HCT116 (cell line): ENCODE data around the gene ZNF697. TPM values are rescaled to one million over a fixed set of nuclear protein-coding genes. Genes with fewer than 3 reads are reported as not detected.

Experiments used
- ATAC-seq: fragments of 200-7000 bp; cut with Tn5 transposase; 2 replicates; pipeline ENCODE4 v1.9.1; 2020; ENCODE audit warnings: mild to moderate bottlenecking, moderate library complexity
- BruUV-seq: library from RNA; stranded (reverse); fragments of 400-500 nt; replicated peaks from 2 replicates; lab custom pipeline; 2021; lab: Mats Ljungman, UMichigan
- CTCF ChIA-PET: fragments of 300-600 bp; sonication (Branson Sonifier 250); formaldehyde crosslinking; loops from one replicate; lab custom pipeline; 2021; ENCODE audit warnings: antibody characterized with exemption; lab: Charles Lee
- POLR2A ChIA-PET: fragments of 300-600, 350-600 bp; sonication (Branson Sonifier 250); formaldehyde crosslinking; loops from one replicate; lab custom pipeline; 2021; ENCODE audit warnings: antibody characterized with exemption; lab: Charles Lee
- RAD21 ChIA-PET, 2 experiments: fragments of 300-600 bp; sonication (Branson Sonifier 250); formaldehyde crosslinking; loops; one replicate each; lab custom pipeline; 2023; ENCODE audit warnings: low total read pairs in 2 of 2; ENCODE audit not compliant: uncharacterized antibody in 2 of 2, unreplicated experiment in 2 of 2, low non-redundant PET in 1 of 2; lab: Charles Lee
- DNase-seq: peaks from one replicate; pipeline ENCODE4 v3.0.0-alpha.2; 2010; ENCODE audit warnings: low read depth, low spot score
- H2AFZ ChIP-seq: fragments of 200-600 bp; shearing (Covaris generic), sonication (generic); 2 replicates; pipeline ENCODE4 v1.6.1; 2017; ENCODE audit warnings: low read depth, mixed run types, mixed read lengths, antibody characterized with exemption, low read length; ENCODE audit not compliant: poor library complexity, severe bottlenecking
- H3K27ac ChIP-seq: 2 replicates; pipeline ENCODE4 v1.5.1; 2012; ENCODE audit warnings: low read depth, low read length
- H3K27me3 ChIP-seq: fragments of 200-600 bp; sonication (generic); 2 replicates; pipeline ENCODE4 v1.6.1; 2016; ENCODE audit warnings: mixed run types, low read length, mixed read lengths; ENCODE audit not compliant: insufficient read depth
- H3K36me3 ChIP-seq, 2 experiments: fragments of 200-500 bp in 1 of 2; fragments of 200-600 bp in 1 of 2; sonication (Bioruptor generic) in 1 of 2; sonication (generic) in 1 of 2; 2 replicates each; pipeline versions ENCODE4 v1.5.1 to v1.6.1; 2014 to 2016; ENCODE audit warnings: low read length in 2 of 2, inconsistent platforms in 1 of 2, mixed read lengths in 1 of 2, mixed run types in 1 of 2; ENCODE audit not compliant: insufficient read depth in 2 of 2, control insufficient read depth in 1 of 2
- H3K4me1 ChIP-seq, 2 experiments: fragments of 200-600 bp in 1 of 2; sonication (generic) in 1 of 2; 2 replicates each; pipeline versions ENCODE4 v1.5.1 to v1.6.1; 2012 to 2017; ENCODE audit warnings: low read length in 2 of 2, inconsistent platforms in 1 of 2, mild to moderate bottlenecking in 1 of 2, mixed read lengths in 1 of 2, mixed run types in 1 of 2, moderate library complexity in 1 of 2; ENCODE audit not compliant: insufficient read depth in 2 of 2, control insufficient read depth in 1 of 2
- H3K4me2 ChIP-seq: fragments of 200-600 bp; sonication (generic); 2 replicates; pipeline ENCODE4 v1.6.1; 2017; ENCODE audit warnings: mixed run types, low read length, mixed read lengths
- H3K4me3 ChIP-seq, 2 experiments: fragments of 200-600 bp in 1 of 2; sonication (generic) in 1 of 2; replicated peaks in 1 of 2; 2 replicates each; pipeline ENCODE4 v1.5.1; 2011 to 2016; ENCODE audit warnings: low read length in 2 of 2, control low read depth in 1 of 2, low read depth in 1 of 2, mild to moderate bottlenecking in 1 of 2, mixed read lengths in 1 of 2, mixed run types in 1 of 2
- H3K79me2 ChIP-seq: fragments of 200-600 bp; sonication (generic); 2 replicates; pipeline ENCODE4 v1.6.1; 2017; ENCODE audit warnings: mild to moderate bottlenecking, mixed run types, low read length, moderate library complexity, mixed read lengths; ENCODE audit not compliant: insufficient read depth
- H3K9ac ChIP-seq: fragments of 200-600 bp; sonication (generic); 2 replicates; pipeline ENCODE4 v1.6.1; 2016; ENCODE audit warnings: low read length, mixed read lengths
- H3K9me2 ChIP-seq: fragments of 200-600 bp; sonication (generic), shearing (Covaris generic); 2 replicates; pipeline ENCODE4 v1.6.1; 2017; ENCODE audit warnings: mixed run types, mild to moderate bottlenecking, moderate library complexity; ENCODE audit not compliant: insufficient read depth
- H3K9me3 ChIP-seq, 2 experiments: fragments of 200-500 bp in 1 of 2; fragments of 200-600 bp in 1 of 2; sonication (Bioruptor generic) in 1 of 2; sonication (generic) in 1 of 2; 2 replicates each; pipeline ENCODE4 v1.6.1; 2014 to 2017; ENCODE audit warnings: low read length in 2 of 2, mixed read lengths in 2 of 2, inconsistent platforms in 1 of 2, low read depth in 1 of 2, mild to moderate bottlenecking in 1 of 2, mixed run types in 1 of 2, moderate library complexity in 1 of 2; ENCODE audit not compliant: control insufficient read depth in 1 of 2, insufficient read depth in 1 of 2
- H4K20me1 ChIP-seq: fragments of 200-600 bp; sonication (generic), shearing (Covaris generic); 2 replicates; pipeline ENCODE4 v1.6.1; 2017; ENCODE audit warnings: mixed run types, mild to moderate bottlenecking, moderate library complexity; ENCODE audit not compliant: insufficient read depth
- ATF3 ChIP-seq: IDR thresholded peaks from 2 replicates; pipeline ENCODE4 v1.6.1; 2012
- CTCF ChIP-seq, 3 experiments: fragments of 200-600 bp in 1 of 3; sonication (generic) in 1 of 3; IDR thresholded peaks in 2 of 3; conservative IDR thresholded peaks in 1 of 3; 2 replicates each; pipeline ENCODE4 v1.5.1; 2012 to 2017; ENCODE audit warnings: low read depth in 2 of 3, low read length in 2 of 3, antibody characterized with exemption in 1 of 3, borderline replicate concordance in 1 of 3, control low read depth in 1 of 3, mild to moderate bottlenecking in 1 of 3, mixed read lengths in 1 of 3, mixed run types in 1 of 3, moderate library complexity in 1 of 3; ENCODE audit not compliant: insufficient read depth in 1 of 3
- EGR1 ChIP-seq: IDR thresholded peaks from 2 replicates; pipeline ENCODE4 v1.6.1; 2012; ENCODE audit warnings: low read depth
- FOSL1 ChIP-seq: IDR thresholded peaks from 2 replicates; pipeline ENCODE4 v1.6.1; 2012; ENCODE audit warnings: low read depth
- JUND ChIP-seq: IDR thresholded peaks from 2 replicates; pipeline ENCODE4 v1.6.1; 2012
- POLR2A ChIP-seq: IDR thresholded peaks from 2 replicates; pipeline ENCODE4 v1.7.0; 2011; ENCODE audit warnings: borderline replicate concordance; ENCODE audit not compliant: insufficient read depth, insufficient read length; ENCODE audit errors: extremely low read depth
- SRF ChIP-seq: IDR thresholded peaks from 2 replicates; pipeline ENCODE4 v1.6.1; 2012; ENCODE audit warnings: low read depth
- ZFX ChIP-seq: fragments of 450-650 bp; IDR thresholded peaks from 2 replicates; pipeline ENCODE4 v1.6.1; 2017
- intact Hi-C: fragments of 100-400 bp; cut with micrococcal nuclease; formaldehyde crosslinking; loops from 2 replicates; pipeline ENCODE4 v1.10.0; 2022
- total RNA-seq: library from RNA; stranded (reverse); gene quantifications from one replicate; pipeline ENCODE4 v1.2.1, GENCODE V29; 2021; ENCODE audit not compliant: unreplicated experiment
- TF ChIP-seq, protein P1 (sequence below): IDR thresholded peaks from 2 replicates; pipeline ENCODE4 v1.6.1; 2012; ENCODE audit warnings: low read depth

The ZNF697 gene
- total RNA-seq, 1 experiment from 2014 or later: 5.9 TPM

GRCh38 chr1:119679223-119679622 lies 31.2 kb upstream of the ZNF697 start:
- Histone ChIP-seq H3K9ac (no peak overlapping the region), H3K4me1 (peaks cover 10 to 18% of the 10 kb centered on the region in 2 experiments), H3K4me3 (no peak overlapping the region), H3K9me2 (no peaks in the 10 kb centered on the region), H3K4me2 (no peak overlapping the region), H4K20me1 (no peaks in the 10 kb centered on the region), H3K36me3 (no peaks in the 10 kb centered on the region), H3K9me3 (no peaks in the 10 kb centered on the region), H3K27ac (no peak overlapping the region), H2AFZ (no peak overlapping the region), H3K79me2 (no peaks in the 10 kb centered on the region), H3K27me3 (no peaks in the 10 kb centered on the region)
- ChIA-PET RAD21 (no interaction called here), POLR2A (no interaction called here), CTCF (no interaction called here)
- no peak for DNase-seq
- no TSS peak for BruUV-seq
- no peak for ATAC-seq
- TF ChIP-seq POLR2A (no peak), ZFX (no peak), JUND (no peak), CTCF (IDR thresholded peaks at IDR 0.05 in 2 of 3, conservative IDR thresholded peaks at IDR 0.05 in 1 of 3; ENCODE audit: borderline replicate concordance in 1 of 3, insufficient read depth in 1 of 3, low read depth in 2 of 3, low read length in 2 of 3) (no peak), ATF3 (no peak), SRF (no peak), FOSL1 (no peak), EGR1 (no peak)
- TF ChIP-seq, protein P1, sequence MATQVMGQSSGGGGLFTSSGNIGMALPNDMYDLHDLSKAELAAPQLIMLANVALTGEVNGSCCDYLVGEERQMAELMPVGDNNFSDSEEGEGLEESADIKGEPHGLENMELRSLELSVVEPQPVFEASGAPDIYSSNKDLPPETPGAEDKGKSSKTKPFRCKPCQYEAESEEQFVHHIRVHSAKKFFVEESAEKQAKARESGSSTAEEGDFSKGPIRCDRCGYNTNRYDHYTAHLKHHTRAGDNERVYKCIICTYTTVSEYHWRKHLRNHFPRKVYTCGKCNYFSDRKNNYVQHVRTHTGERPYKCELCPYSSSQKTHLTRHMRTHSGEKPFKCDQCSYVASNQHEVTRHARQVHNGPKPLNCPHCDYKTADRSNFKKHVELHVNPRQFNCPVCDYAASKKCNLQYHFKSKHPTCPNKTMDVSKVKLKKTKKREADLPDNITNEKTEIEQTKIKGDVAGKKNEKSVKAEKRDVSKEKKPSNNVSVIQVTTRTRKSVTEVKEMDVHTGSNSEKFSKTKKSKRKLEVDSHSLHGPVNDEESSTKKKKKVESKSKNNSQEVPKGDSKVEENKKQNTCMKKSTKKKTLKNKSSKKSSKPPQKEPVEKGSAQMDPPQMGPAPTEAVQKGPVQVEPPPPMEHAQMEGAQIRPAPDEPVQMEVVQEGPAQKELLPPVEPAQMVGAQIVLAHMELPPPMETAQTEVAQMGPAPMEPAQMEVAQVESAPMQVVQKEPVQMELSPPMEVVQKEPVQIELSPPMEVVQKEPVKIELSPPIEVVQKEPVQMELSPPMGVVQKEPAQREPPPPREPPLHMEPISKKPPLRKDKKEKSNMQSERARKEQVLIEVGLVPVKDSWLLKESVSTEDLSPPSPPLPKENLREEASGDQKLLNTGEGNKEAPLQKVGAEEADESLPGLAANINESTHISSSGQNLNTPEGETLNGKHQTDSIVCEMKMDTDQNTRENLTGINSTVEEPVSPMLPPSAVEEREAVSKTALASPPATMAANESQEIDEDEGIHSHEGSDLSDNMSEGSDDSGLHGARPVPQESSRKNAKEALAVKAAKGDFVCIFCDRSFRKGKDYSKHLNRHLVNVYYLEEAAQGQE: no peak
- intact Hi-C loops: loop anchor here (5.0 to 10.0 kb wide), 2 partner anchors 204 to 392 kb away; no protein-coding TSS in a partner anchor
